H9 (cell line): ENCODE results near the gene TRAF6. TPM values are rescaled to one million over a fixed set of nuclear protein-coding genes. Genes with fewer than 3 reads are reported as not detected.
A peak's percentile ranks its signal among the peaks of the same experiment; 100 is the strongest.

ENCODE experiments used
- DNase-seq: peaks from one replicate; pipeline ENCODE4 v3.0.0-alpha.2; 2017
- H2AFZ ChIP-seq: one replicate; pipeline ENCODE4 v1.6.1; 2013; ENCODE audit warnings: mild to moderate bottlenecking, low read length, control low read depth, moderate library complexity
- H2AK5ac ChIP-seq: 2 replicates; pipeline ENCODE4 v1.6.1; 2013; ENCODE audit warnings: low read length, control low read depth, mixed read lengths; ENCODE audit not compliant: insufficient read length
- H2BK120ac ChIP-seq: one replicate; pipeline ENCODE4 v1.6.1; 2013; ENCODE audit warnings: low read depth, mild to moderate bottlenecking, low read length, control low read depth, inconsistent platforms; ENCODE audit not compliant: poor library complexity, severe bottlenecking
- H2BK12ac ChIP-seq: 2 replicates; pipeline ENCODE4 v1.6.1; 2013; ENCODE audit warnings: low read length, control low read depth, mixed read lengths, low read depth; ENCODE audit not compliant: insufficient read length
- H2BK15ac ChIP-seq: 2 replicates; pipeline ENCODE4 v1.6.1; 2013; ENCODE audit warnings: low read depth, low read length, control low read depth
- H2BK20ac ChIP-seq: one replicate; pipeline ENCODE4 v1.6.1; 2013; ENCODE audit warnings: low read depth, mild to moderate bottlenecking, low read length, control low read depth, inconsistent platforms; ENCODE audit not compliant: poor library complexity, severe bottlenecking
- H2BK5ac ChIP-seq: 2 replicates; pipeline ENCODE4 v1.6.1; 2013; ENCODE audit warnings: low read length, control low read depth, mixed read lengths; ENCODE audit not compliant: insufficient read length
- H3K14ac ChIP-seq: 2 replicates; pipeline ENCODE4 v1.6.1; 2013; ENCODE audit warnings: low read length, control low read depth; ENCODE audit not compliant: insufficient read depth
- H3K18ac ChIP-seq: 2 replicates; pipeline ENCODE4 v1.6.1; 2013; ENCODE audit warnings: low read depth, mild to moderate bottlenecking, mixed read lengths, low read length, control low read depth; ENCODE audit not compliant: insufficient read length
- H3K23ac ChIP-seq: 2 replicates; pipeline ENCODE4 v1.6.1; 2013; ENCODE audit warnings: low read length, control low read depth, mixed read lengths, low read depth; ENCODE audit not compliant: insufficient read length
- H3K23me2 ChIP-seq: 2 replicates; pipeline ENCODE4 v1.6.1; 2013; ENCODE audit warnings: low read depth, mild to moderate bottlenecking, mixed read lengths, low read length, control low read depth; ENCODE audit not compliant: insufficient read length, poor library complexity, severe bottlenecking
- H3K27ac ChIP-seq: 2 replicates; pipeline ENCODE4 v1.5.1; 2013; ENCODE audit warnings: low read length, control low read depth, mixed read lengths, low read depth; ENCODE audit not compliant: insufficient read length
- H3K27me3 ChIP-seq: 2 replicates; pipeline ENCODE4 v1.6.1; 2013; ENCODE audit warnings: low read length, control low read depth, inconsistent platforms; ENCODE audit not compliant: insufficient read depth
- H3K4ac ChIP-seq: 2 replicates; pipeline ENCODE4 v1.6.1; 2013; ENCODE audit warnings: low read depth, mild to moderate bottlenecking, control low read depth, inconsistent platforms, low read length, moderate library complexity
- H3K4me1 ChIP-seq: 2 replicates; pipeline ENCODE4 v1.6.1; 2013; ENCODE audit warnings: low read length, control low read depth, inconsistent platforms; ENCODE audit not compliant: insufficient read depth
- H3K4me2 ChIP-seq: 2 replicates; pipeline ENCODE4 v1.6.1; 2013; ENCODE audit warnings: low read length, control low read depth, mixed read lengths; ENCODE audit not compliant: insufficient read length, insufficient read depth
- H3K56ac ChIP-seq: 2 replicates; pipeline ENCODE4 v1.6.1; 2013; ENCODE audit warnings: low read depth, mild to moderate bottlenecking, mixed read lengths, low read length, control low read depth; ENCODE audit not compliant: insufficient read length
- H3K79me1 ChIP-seq: 2 replicates; pipeline ENCODE4 v1.6.1; 2013; ENCODE audit warnings: low read depth, mild to moderate bottlenecking, moderate library complexity, low read length, control low read depth, inconsistent platforms; ENCODE audit not compliant: insufficient read depth, poor library complexity, severe bottlenecking
- H3K79me2 ChIP-seq: 2 replicates; pipeline ENCODE4 v1.6.1; 2013; ENCODE audit warnings: low read length, control low read depth, inconsistent platforms; ENCODE audit not compliant: insufficient read depth
- H3K9ac ChIP-seq: 2 replicates; pipeline ENCODE4 v1.6.1; 2013; ENCODE audit warnings: low read length, control low read depth, mixed read lengths; ENCODE audit not compliant: insufficient read length; ENCODE audit errors: extremely low read depth
- H3K9me3 ChIP-seq: one replicate; pipeline ENCODE4 v1.6.1; 2013; ENCODE audit warnings: low read depth, low read length, inconsistent platforms; ENCODE audit not compliant: control insufficient read depth
- H3T11ph ChIP-seq: one replicate; pipeline ENCODE4 v1.6.1; 2013; ENCODE audit warnings: mild to moderate bottlenecking, low read length, control low read depth, inconsistent platforms
- H4K20me1 ChIP-seq: one replicate; pipeline ENCODE4 v1.6.1; 2013; ENCODE audit not compliant: control insufficient read depth, insufficient read length, insufficient read depth
- H4K5ac ChIP-seq: 2 replicates; pipeline ENCODE4 v1.6.1; 2013; ENCODE audit warnings: low read depth, mild to moderate bottlenecking, mixed read lengths, low read length, control low read depth; ENCODE audit not compliant: insufficient read length
- H4K8ac ChIP-seq: replicated peaks from 2 replicates; pipeline ENCODE4 v1.6.1; 2013; ENCODE audit warnings: low read length, control low read depth, mixed read lengths, low read depth; ENCODE audit not compliant: insufficient read length
- H4K91ac ChIP-seq: 2 replicates; pipeline ENCODE4 v1.6.1; 2013; ENCODE audit warnings: low read depth, mild to moderate bottlenecking, moderate library complexity, mixed read lengths, low read length, control low read depth; ENCODE audit not compliant: insufficient read length
- H3K27ac Mint-ChIP-seq, 3 experiments: 2 replicates in 2 of 3; 3 replicates in 1 of 3; pipeline ENCODE4 v1.8.0; 2020 to 2021; ENCODE audit warnings: mixed read lengths in 3 of 3, mild to moderate bottlenecking in 1 of 3, moderate library complexity in 1 of 3
- H3K27me3 Mint-ChIP-seq: 2 replicates; pipeline ENCODE4 v1.8.0; 2021; ENCODE audit warnings: low read depth, mild to moderate bottlenecking, moderate library complexity, mixed read lengths
- H3K36me3 Mint-ChIP-seq, 3 experiments: 2 replicates in 2 of 3; 3 replicates in 1 of 3; pipeline ENCODE4 v1.8.0; 2020 to 2021; ENCODE audit warnings: low read depth in 3 of 3, mixed read lengths in 3 of 3; ENCODE audit not compliant: insufficient read depth in 1 of 3
- H3K4me1 Mint-ChIP-seq, 2 experiments: 2 replicates each; pipeline ENCODE4 v1.8.0; 2020; ENCODE audit warnings: mixed read lengths in 2 of 2
- H3K4me3 Mint-ChIP-seq, 2 experiments: 2 replicates in 1 of 2; 3 replicates in 1 of 2; pipeline ENCODE4 v1.8.0; 2020 to 2021; ENCODE audit warnings: mild to moderate bottlenecking in 2 of 2, mixed read lengths in 2 of 2, moderate library complexity in 1 of 2
- H3K9me3 Mint-ChIP-seq, 2 experiments: 2 replicates in 1 of 2; 3 replicates in 1 of 2; pipeline ENCODE4 v1.8.0; 2020; ENCODE audit warnings: mild to moderate bottlenecking in 2 of 2, mixed read lengths in 2 of 2, moderate library complexity in 1 of 2
- CTCF ChIP-seq: fragments of 200-600 bp; sonication (generic); conservative IDR thresholded peaks from 3 replicates; pipeline ENCODE4 v1.8.0; 2021; ENCODE audit warnings: antibody characterized with exemption, mild to moderate bottlenecking
- WGBS: extraction: QIAGEN DNeasy Blood & Tissue Kit; methylation state at CpG from one replicate; pipeline ENCODE4 v1.1.7; 2013; ENCODE audit warnings: missing lambda C conversion rate, low lambda C conversion rate, mixed read lengths; ENCODE audit not compliant: insufficient read length; ENCODE audit errors: extremely low coverage; 5-methylcytosine and 5-hydroxymethylcytosine counted together
- total RNA-seq: library from RNA; stranded (reverse); gene quantifications from 2 replicates; pipeline ENCODE4 v1.2.1, GENCODE V29; 2021

Gene TRAF6
- total RNA-seq, 1 experiment from 2014 or later: 9.9 TPM

GRCh38 chr11:36510594-36510942 lies 496 bp upstream of the TRAF6 start:
- Histone ChIP-seq H4K5ac (no peak overlapping the region), H3K14ac (no peak overlapping the region), H3K27ac (no peak overlapping the region), H3K9ac (no peak overlapping the region), H3K4me2 (peak overlapping the region; percentile 70), H2AFZ (peak overlapping the region; percentile 45), H2BK15ac (no peak overlapping the region), H3K79me2 (no peaks in the 10 kb centered on the region), H3K4ac (no peak overlapping the region), H2BK120ac (no peak overlapping the region), H3K9me3 (no peaks in the 10 kb centered on the region), H3K4me1 (peaks cover 2% of the 10 kb centered on the region; the same call in 1 of the 2 replicates), H2AK5ac (no peak overlapping the region), H4K8ac (no peak overlapping the region), H2BK20ac (no peak overlapping the region), H4K20me1 (no peaks in the 10 kb centered on the region), H4K91ac (no peak overlapping the region), H3T11ph (no peak overlapping the region), H3K23ac (no peak overlapping the region), H3K56ac (no peak overlapping the region), H3K18ac (no peak overlapping the region), H3K27me3 (no peaks in the 10 kb centered on the region), H3K23me2 (peaks cover 7% of the 10 kb centered on the region), H2BK12ac (no peak overlapping the region), H3K79me1 (no peaks in the 10 kb centered on the region), H2BK5ac (no peak overlapping the region)
- peaks cover 31% of the 10 kb centered on the region for H3K27me3 Mint-ChIP-seq
- WGBS: no CpG with 5 or more reads among the region's 8 CpGs
- peak overlapping the region; percentile 93 to 98 for H3K4me3 Mint-ChIP-seq
- peaks cover 15 to 17% of the 10 kb centered on the region in 2 experiments for H3K4me1 Mint-ChIP-seq
- DNase-seq: no peak
- no peaks in the 10 kb centered on the region; a peak in 2 of 5 replicates for H3K9me3 Mint-ChIP-seq
- H3K36me3 Mint-ChIP-seq: peaks cover 0 to 2% (median 0%) of the 10 kb centered on the region in 3 experiments; a peak in 2 of 7 replicates
- H3K27ac Mint-ChIP-seq: peak overlapping the region in 2 of 3 experiments; percentile 46 to 59; a peak in 3 of 7 replicates
- no peak for TF ChIP-seq CTCF
